Mucosa of descending colon (tissue), 3 donors: ENCODE results near the gene SEMA6C. TPM values are rescaled to one million over a fixed set of nuclear protein-coding genes. Genes with fewer than 3 reads are reported as not detected.

Source experiments
- ATAC-seq: fragments of 200-7000 bp; cut with Tn5 transposase; one replicate; pipeline ENCODE4 v1.9.1; 2020; ENCODE audit warnings: mild to moderate bottlenecking, moderate library complexity
- DNase-seq, 3 donors: peaks; one replicate each; pipeline ENCODE4 v3.0.0-alpha.2; 2020
- H3K36me3 ChIP-seq: fragments of 200-600 bp; one replicate; pipeline ENCODE4 v1.8.0; 2021; ENCODE audit warnings: low read depth, mild to moderate bottlenecking
- H3K4me1 ChIP-seq: fragments of 200-600 bp; one replicate; pipeline ENCODE4 v1.8.0; 2021; ENCODE audit warnings: low read depth, mild to moderate bottlenecking
- H3K4me3 ChIP-seq: fragments of 200-600 bp; one replicate; pipeline ENCODE4 v1.8.0; 2021; ENCODE audit warnings: mild to moderate bottlenecking
- H3K9me3 ChIP-seq: fragments of 200-600 bp; one replicate; pipeline ENCODE4 v1.8.0; 2021; ENCODE audit warnings: mild to moderate bottlenecking
- intact Hi-C, 2 donors: fragments of 100-400 bp; cut with DNase I in 1 of 2; cut with micrococcal nuclease in 1 of 2; formaldehyde crosslinking; loops; one replicate each; pipeline versions ENCODE4 v1.11.0 to v1.11.1; 2022; cut with DNase I, micrococcal nuclease
- total RNA-seq, 3 donors: library from RNA; stranded (reverse); fragmentation: NEBNext Ultra II Directional in 2 of 3; extraction: Animal tissue kit (Norgen Biotek cat#: 25700) in 2 of 3; gene quantifications; one replicate each; pipeline versions ENCODE4 v1.2.1 to v1.2.4, GENCODE V29; 2021 to 2023
- TF ChIP-seq, protein P1 (sequence below): fragments of 200-600 bp; IDR thresholded peaks from one replicate; pipeline ENCODE4 v1.8.0; 2022; ENCODE audit warnings: antibody characterized with exemption, mild to moderate bottlenecking
- donor health status: DM: no; HTN: no; CAD: no; lungs with moderate emphysema.
- donor health status: DM: no; HTN: no; CAD: no.
- donor health status: DM: no; HTN: yes; CAD: no.

SEMA6C gene
- total RNA-seq, 3 donors from 2014 or later = 1.9 to 9.3 (median 4.3) TPM

DNA sequence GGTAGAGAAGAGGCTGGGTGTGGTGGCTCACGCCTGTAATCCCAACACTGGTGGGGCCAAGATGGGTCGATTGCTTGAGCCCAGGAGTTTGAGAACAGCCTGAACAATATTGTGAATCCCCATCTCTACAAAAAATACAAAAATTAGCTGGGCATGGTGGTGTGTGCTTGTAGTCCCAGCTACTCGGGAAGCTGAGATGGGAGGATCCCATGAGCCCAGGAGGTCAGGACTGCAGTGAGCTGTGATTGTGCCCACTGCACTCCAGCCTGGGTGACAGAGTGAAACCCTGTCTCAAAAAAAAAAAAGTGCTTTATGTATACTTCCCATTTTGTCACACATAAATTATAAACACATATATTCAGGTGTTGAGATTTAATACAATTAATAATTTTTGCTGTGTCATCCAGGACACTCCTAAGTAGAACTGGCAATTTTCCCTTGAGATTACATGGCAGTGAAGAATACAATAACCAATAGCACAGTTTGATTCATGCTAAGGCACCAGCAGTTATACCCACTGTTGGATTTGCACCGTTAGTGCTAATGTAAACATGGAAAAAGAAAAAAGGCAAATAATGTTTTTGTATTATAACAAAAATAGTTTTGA, 60.4 kb downstream of the SEMA6C start:
- DNase-seq = no peak
- TF ChIP-seq, protein P1, sequence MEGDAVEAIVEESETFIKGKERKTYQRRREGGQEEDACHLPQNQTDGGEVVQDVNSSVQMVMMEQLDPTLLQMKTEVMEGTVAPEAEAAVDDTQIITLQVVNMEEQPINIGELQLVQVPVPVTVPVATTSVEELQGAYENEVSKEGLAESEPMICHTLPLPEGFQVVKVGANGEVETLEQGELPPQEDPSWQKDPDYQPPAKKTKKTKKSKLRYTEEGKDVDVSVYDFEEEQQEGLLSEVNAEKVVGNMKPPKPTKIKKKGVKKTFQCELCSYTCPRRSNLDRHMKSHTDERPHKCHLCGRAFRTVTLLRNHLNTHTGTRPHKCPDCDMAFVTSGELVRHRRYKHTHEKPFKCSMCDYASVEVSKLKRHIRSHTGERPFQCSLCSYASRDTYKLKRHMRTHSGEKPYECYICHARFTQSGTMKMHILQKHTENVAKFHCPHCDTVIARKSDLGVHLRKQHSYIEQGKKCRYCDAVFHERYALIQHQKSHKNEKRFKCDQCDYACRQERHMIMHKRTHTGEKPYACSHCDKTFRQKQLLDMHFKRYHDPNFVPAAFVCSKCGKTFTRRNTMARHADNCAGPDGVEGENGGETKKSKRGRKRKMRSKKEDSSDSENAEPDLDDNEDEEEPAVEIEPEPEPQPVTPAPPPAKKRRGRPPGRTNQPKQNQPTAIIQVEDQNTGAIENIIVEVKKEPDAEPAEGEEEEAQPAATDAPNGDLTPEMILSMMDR = no peak
- Histone ChIP-seq H3K9me3 (no peaks in the 10 kb centered on the region), H3K36me3 (no peaks in the 10 kb centered on the region), H3K4me3 (no peak overlapping the region), H3K4me1 (no peaks in the 10 kb centered on the region)
- intact Hi-C loops = no loop called here
- no peak for ATAC-seq

Other genes with a start within 250 kb of the SEMA6C start
- 10 to 100 TPM; 35.4 to 49.4 (median 42.8) TPM for gene SETDB1, start 220.3 kb downstream of the SEMA6C start, total RNA-seq
- 100 to 1,000 TPM; 142 to 209 (median 186) TPM for gene CERS2, start 171.8 kb downstream of the SEMA6C start, total RNA-seq
- gene ANXA9, start 164.3 kb downstream of the SEMA6C start, total RNA-seq = not detected
- gene MINDY1, start 139.7 kb downstream of the SEMA6C start, total RNA-seq = 10 to 100 TPM; 44.5 to 52.0 (median 51.8) TPM
- 10 to 100 TPM; 21.3 to 27.5 (median 23.3) TPM for gene PRUNE1, start 138.2 kb downstream of the SEMA6C start, total RNA-seq
- gene BNIPL, start 110.0 kb downstream of the SEMA6C start, total RNA-seq = 1 to 10 TPM in 1 of 3 donors, under 1 TPM in 2; 0.41 to 1.1 (median 0.63) TPM
- 1 to 10 TPM; 1.3 to 4.0 (median 1.3) TPM for gene C1orf56, start 98.9 kb downstream of the SEMA6C start, total RNA-seq
- gene CDC42SE1, start 87.0 kb downstream of the SEMA6C start, total RNA-seq = 10 to 100 TPM; 69.2 to 78.5 (median 73.5) TPM
- gene MLLT11, start 86.2 kb downstream of the SEMA6C start, total RNA-seq = 1 to 10 TPM in 1 of 3 donors, under 1 TPM in 2; 0.09 to 5.4 (median 0.65) TPM
- gene GABPB2, start 75.9 kb downstream of the SEMA6C start, total RNA-seq = 10 to 100 TPM; 15.1 to 18.7 (median 18.6) TPM
- gene TNFAIP8L2, start 10.0 kb upstream of the SEMA6C start, total RNA-seq = 1 to 10 TPM; 1.3 to 2.8 (median 2.5) TPM
- gene LYSMD1, start 19.3 kb upstream of the SEMA6C start, total RNA-seq = 10 to 100 TPM in 2 of 3 donors, 1 to 10 TPM in 1; 7.6 to 14.0 (median 10.0) TPM
- gene SCNM1, start 19.5 kb upstream of the SEMA6C start, total RNA-seq = 10 to 100 TPM; 27.9 to 37.8 (median 28.1) TPM
- 1 to 10 TPM in 2 of 3 donors, not detected in 1; 1.0 to 2.5 TPM for gene TMOD4, start 29.4 kb upstream of the SEMA6C start, total RNA-seq
- gene VPS72, start 43.6 kb upstream of the SEMA6C start, total RNA-seq = 10 to 100 TPM; 32.1 to 56.5 (median 35.3) TPM
- gene PIP5K1A, start 51.9 kb upstream of the SEMA6C start, total RNA-seq = 10 to 100 TPM; 38.4 to 47.5 (median 39.2) TPM
- gene PSMD4, start 108.1 kb upstream of the SEMA6C start, total RNA-seq = 100 to 1,000 TPM in 1 of 3 donors, 10 to 100 TPM in 2; 90.2 to 150 (median 95.1) TPM
- gene ZNF687, start 135.7 kb upstream of the SEMA6C start, total RNA-seq = 10 to 100 TPM; 22.6 to 31.8 (median 29.7) TPM
- gene PI4KB, start 180.8 kb upstream of the SEMA6C start, total RNA-seq = 10 to 100 TPM; 57.9 to 77.2 (median 58.9) TPM
- gene RFX5, start 200.6 kb upstream of the SEMA6C start, total RNA-seq = 10 to 100 TPM; 20.5 to 45.3 (median 31.8) TPM
- gene SELENBP1, start 226.1 kb upstream of the SEMA6C start, total RNA-seq = 1,000 to 10,000 TPM in 2 of 3 donors, 100 to 1,000 TPM in 1; 914 to 2,582 (median 1,654) TPM